ENCODE data around the gene LY6G5B.
A peak's percentile ranks its signal among the peaks of the same experiment; 100 is the strongest.

The LY6G5B gene

DNA sequence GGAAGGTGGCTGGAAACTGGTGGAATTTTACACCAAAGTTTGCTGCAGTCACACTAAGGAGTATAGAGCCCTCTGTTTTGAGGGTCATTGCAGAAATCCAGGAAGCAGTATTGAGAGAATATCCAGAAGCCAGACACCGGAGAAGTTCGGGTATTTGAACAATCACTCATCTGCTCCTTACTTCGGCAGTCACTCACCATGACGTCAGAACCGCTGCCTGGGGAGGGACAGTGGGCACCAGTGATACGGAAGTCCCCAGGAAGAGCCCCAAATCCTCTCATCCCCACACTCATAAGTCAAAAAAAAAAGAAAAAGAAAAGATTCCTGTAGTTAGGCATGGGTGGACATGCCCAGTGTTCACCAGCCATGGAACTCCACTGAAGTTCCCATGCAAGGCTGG is 7.1 kb downstream of the LY6G5B start:
- H3K4me3 ChIP-seq (ENCODE audit: low read length): no peak overlapping the region
- H3K27ac ChIP-seq (ENCODE audit: low read depth, low read length): no peak overlapping the region
- H3K9ac ChIP-seq (ENCODE audit: low read length): no peak overlapping the region
- H3K4me1 ChIP-seq (ENCODE audit: control insufficient read depth, insufficient read depth, low read length): peaks cover 8% of the 10 kb centered on the region
- peaks cover 7% of the 10 kb centered on the region for H3K36me3 ChIP-seq (ENCODE audit: control insufficient read depth, insufficient read depth, low read length)
- no peaks in the 10 kb centered on the region for H3K27me3 ChIP-seq (ENCODE audit: control insufficient read depth, insufficient read depth, low read length)

DNA sequence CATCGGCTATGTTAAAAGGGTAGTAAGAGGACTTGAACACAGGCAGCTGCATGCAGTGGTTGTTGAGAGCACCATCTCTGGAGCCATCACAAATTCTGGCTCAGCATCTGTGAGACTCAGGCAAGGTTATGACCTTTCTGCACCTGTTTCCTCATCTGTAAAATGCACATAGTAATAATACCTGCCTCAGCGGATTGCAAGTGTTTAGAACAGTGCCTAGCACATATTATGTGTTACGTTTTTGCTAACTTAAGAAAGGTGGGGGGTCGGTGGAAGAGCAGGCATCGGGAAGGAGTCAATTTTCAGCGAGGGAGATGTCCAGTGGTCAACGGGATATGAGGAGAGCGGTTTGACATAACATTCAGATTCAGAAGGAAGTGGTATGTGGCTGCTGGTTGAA is 8.2 kb downstream of the LY6G5B start:
- Histone ChIP-seq H3K4me3 (ENCODE audit: low read length) (no peak overlapping the region), H3K4me1 (ENCODE audit: control insufficient read depth, insufficient read depth, low read length) (peaks cover 8% of the 10 kb centered on the region), H3K9ac (ENCODE audit: low read length) (no peak overlapping the region), H3K36me3 (ENCODE audit: control insufficient read depth, insufficient read depth, low read length) (peaks cover 3% of the 10 kb centered on the region), H3K27me3 (ENCODE audit: control insufficient read depth, insufficient read depth, low read length) (no peaks in the 10 kb centered on the region), H3K27ac (ENCODE audit: low read depth, low read length) (no peak overlapping the region)

DNA sequence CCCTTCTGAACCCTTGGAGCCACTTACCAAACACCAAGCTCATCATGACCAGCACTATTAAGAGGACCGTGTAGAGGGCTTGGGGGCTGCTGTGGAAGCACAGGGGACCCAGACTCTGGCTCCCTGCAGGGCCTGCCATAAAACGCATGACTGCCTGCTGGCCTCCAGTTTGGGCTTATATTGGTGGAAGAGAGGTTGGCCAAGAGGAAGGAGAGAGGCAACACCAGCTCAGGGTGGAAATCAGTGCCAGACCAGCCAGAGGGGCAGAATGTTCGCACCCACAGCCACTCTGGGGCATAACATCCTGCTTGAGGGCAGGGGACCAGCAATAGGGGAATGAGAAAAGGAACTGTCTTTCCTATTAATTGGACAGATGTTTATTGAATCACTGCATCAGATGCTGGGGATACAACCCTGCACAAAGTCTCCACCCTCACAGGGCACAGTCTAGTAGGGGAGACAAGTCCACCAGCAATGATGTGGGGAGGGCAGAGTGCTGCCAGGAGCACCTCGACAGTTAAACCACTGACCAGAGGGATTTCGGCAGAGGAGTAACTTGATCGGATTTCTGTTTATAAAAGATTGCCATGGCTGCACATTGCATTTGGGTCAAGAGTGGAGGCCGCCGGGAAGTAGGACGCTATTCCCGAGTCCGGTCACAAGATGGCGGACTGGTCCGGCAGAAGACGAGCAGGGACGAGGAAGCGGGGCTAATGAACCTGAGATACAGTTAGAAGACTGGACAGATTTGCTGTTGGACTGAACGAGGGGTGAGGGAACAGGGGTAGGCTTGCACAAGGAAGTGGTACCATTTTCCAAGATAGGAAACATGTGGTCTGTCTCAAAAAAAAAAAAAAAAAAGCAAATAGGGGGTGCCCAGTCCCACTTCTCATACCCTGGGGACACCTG is 10.7 kb downstream of the LY6G5B start, which contains the start of gene LY6G5C:
Gene LY6G5C (minus strand): TSS at position 842 of the 909 bp plus-strand sequence. CDS start 694 bp downstream, at position 148.
- Histone ChIP-seq H3K27ac (ENCODE audit: low read depth, low read length) (peak within 1 kb of the TSS; percentile 50), H3K4me3 (ENCODE audit: low read length) (peak within 1 kb of the TSS; percentile 75), H3K9ac (ENCODE audit: low read length) (peak within 1 kb of the TSS; percentile 84), H3K27me3 (ENCODE audit: control insufficient read depth, insufficient read depth, low read length) (no peaks in the 10 kb centered on the region), H3K4me1 (ENCODE audit: control insufficient read depth, insufficient read depth, low read length) (peaks cover 8% of the 10 kb centered on the region), H3K36me3 (ENCODE audit: control insufficient read depth, insufficient read depth, low read length) (no peaks in the 10 kb centered on the region)

DNA sequence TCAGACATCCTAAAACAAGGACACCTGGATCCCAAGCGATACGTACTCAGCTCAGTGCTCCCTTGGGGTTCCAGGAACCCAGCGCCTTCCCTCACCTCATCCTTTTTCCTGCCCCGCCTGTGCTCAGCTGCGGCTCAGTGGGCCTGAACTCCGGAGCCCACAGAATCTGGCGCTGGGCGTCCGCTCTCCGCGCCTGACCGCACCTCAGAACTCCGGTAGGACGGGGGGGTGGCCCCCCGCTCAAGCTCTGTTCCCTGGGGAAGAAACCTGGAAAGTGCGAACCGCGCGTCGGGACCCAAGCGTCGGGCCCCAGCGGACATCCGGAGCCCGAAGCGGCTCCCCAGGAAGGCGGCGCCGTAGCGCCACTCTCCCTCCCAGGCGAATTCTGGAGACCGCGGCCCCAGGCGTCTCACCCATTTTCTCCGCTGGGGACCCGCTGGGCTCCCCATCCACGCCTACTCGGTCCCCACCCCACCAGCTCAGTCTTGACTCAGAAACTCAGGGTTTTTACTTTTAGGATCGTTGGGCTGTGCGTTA is 11.4 kb downstream of the LY6G5B start:
- Histone ChIP-seq H3K27ac (ENCODE audit: low read depth, low read length) (peak overlapping the region; percentile 50), H3K4me1 (ENCODE audit: control insufficient read depth, insufficient read depth, low read length) (peaks cover 8% of the 10 kb centered on the region), H3K9ac (ENCODE audit: low read length) (peak overlapping the region; percentile 84), H3K4me3 (ENCODE audit: low read length) (peak overlapping the region; percentile 75), H3K27me3 (ENCODE audit: control insufficient read depth, insufficient read depth, low read length) (no peaks in the 10 kb centered on the region), H3K36me3 (ENCODE audit: control insufficient read depth, insufficient read depth, low read length) (peaks cover 4% of the 10 kb centered on the region)

DNA sequence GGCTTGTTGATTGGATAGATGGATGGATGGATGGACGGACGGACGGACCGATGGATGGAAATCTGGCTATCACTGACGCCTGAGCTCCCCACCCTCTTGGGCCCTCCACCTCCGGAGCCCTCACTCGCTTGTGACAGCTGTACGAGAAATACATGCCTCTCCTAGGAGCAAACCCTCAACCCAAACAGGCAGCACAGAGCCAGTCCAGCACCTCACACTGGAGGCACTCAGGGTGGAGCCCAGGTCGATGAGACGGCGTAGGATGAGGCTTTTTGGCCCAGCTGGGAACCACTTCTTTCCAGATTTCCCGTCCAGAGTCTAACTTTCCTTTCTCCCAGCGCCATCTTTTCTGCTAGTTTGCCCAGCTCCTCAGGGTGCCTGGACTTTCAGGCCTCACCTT is 13.8 kb downstream of the LY6G5B start:
- Histone ChIP-seq H3K36me3 (ENCODE audit: control insufficient read depth, insufficient read depth, low read length) (peaks cover 24% of the 10 kb centered on the region), H3K4me1 (ENCODE audit: control insufficient read depth, insufficient read depth, low read length) (peaks cover 8% of the 10 kb centered on the region), H3K27me3 (ENCODE audit: control insufficient read depth, insufficient read depth, low read length) (no peaks in the 10 kb centered on the region), H3K4me3 (ENCODE audit: low read length) (peak overlapping the region; percentile 52), H3K27ac (ENCODE audit: low read depth, low read length) (no peak overlapping the region), H3K9ac (ENCODE audit: low read length) (no peak overlapping the region)

DNA sequence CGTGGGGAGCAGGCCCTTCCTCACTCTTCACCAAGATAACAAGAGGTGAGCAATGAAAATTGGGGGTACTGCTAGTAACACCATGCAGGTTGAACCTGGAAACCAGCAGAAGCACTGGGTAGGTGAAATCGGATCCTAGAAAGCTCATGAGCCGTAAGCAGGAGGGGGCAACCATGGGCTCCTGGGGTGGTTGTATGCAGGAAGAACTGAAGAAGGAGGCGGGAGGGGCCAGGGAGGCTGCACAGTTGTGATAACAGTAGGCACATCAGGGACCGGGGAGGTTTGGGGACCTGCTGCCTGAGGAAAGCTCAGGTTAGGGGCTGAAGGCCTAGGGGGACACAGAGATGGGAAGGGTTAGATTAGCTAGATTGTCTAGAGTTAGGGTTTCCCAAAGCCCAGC is 16.7 kb downstream of the LY6G5B start:
- Histone ChIP-seq H3K9ac (ENCODE audit: low read length) (no peak overlapping the region), H3K4me3 (ENCODE audit: low read length) (no peak overlapping the region), H3K27ac (ENCODE audit: low read depth, low read length) (no peak overlapping the region), H3K4me1 (ENCODE audit: control insufficient read depth, insufficient read depth, low read length) (no peaks in the 10 kb centered on the region), H3K27me3 (ENCODE audit: control insufficient read depth, insufficient read depth, low read length) (no peaks in the 10 kb centered on the region), H3K36me3 (ENCODE audit: control insufficient read depth, insufficient read depth, low read length) (peaks cover 37% of the 10 kb centered on the region)

DNA sequence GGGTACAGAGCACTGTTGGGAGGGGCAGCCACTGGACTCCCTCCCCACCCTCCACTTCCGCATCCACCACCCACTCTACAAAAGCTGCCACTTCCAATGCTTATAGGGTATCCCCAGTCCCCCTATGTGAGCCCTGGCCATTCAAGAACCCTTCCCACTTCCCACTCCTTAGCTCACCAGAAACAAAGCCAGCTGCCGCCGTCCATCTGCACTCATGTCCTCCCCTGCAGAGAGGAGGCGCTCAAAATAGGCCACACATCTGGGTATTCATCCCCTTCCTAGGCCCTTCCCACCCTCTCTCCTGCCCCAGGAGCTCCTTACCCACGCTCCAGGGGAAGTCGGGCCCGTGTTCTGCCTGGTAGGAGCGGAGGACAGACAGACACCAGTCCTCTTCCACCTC is 17.5 kb downstream of the LY6G5B start:
- H3K4me1 ChIP-seq (ENCODE audit: control insufficient read depth, insufficient read depth, low read length): no peaks in the 10 kb centered on the region
- no peak overlapping the region for H3K4me3 ChIP-seq (ENCODE audit: low read length)
- H3K27me3 ChIP-seq (ENCODE audit: control insufficient read depth, insufficient read depth, low read length): no peaks in the 10 kb centered on the region
- H3K36me3 ChIP-seq (ENCODE audit: control insufficient read depth, insufficient read depth, low read length): peaks cover 41% of the 10 kb centered on the region
- H3K9ac ChIP-seq (ENCODE audit: low read length): no peak overlapping the region
- H3K27ac ChIP-seq (ENCODE audit: low read depth, low read length): no peak overlapping the region

DNA sequence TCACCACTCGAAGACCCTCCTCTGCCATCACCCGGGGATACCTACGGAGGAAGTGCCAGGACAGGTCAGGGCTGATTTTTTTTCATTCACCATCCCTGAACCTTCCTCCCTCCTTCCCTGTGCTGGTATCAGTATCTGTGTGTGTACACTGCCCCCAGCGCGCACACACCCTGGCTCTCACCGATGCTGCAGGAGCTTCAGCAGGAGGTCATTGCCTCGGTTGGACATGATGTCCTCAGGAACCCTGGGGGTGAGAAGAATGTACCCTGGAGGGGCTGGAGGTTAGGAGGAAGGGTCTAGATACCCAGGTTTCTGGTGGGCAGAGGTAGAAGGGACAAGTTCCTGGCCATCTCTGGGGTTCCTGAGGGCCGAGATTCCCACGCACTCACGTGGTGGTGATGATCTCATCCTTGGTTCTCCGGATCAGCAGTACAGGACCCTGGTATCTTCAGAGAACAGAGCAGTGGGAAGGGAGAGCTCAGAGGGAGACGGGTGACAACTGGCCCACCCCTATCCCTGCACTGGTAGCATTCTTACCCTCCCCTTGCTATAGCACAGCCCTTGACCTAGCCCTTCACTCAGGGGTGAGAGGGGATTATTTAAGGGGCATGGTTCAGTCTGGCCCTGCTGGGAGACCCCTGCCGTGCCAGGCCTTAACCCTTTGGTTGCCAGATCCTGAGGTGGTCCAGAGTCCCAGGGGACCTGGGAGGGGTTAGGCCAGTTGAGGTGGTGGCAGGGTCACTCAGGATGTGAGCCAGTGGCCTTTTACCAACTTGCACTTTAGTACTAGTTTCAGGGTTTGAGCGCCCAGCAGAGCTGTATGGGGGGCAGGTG is 18.3 kb downstream of the LY6G5B start:
- Histone ChIP-seq H3K36me3 (ENCODE audit: control insufficient read depth, insufficient read depth, low read length) (peaks cover 43% of the 10 kb centered on the region), H3K9ac (ENCODE audit: low read length) (no peak overlapping the region), H3K27ac (ENCODE audit: low read depth, low read length) (no peak overlapping the region), H3K4me1 (ENCODE audit: control insufficient read depth, insufficient read depth, low read length) (no peaks in the 10 kb centered on the region), H3K27me3 (ENCODE audit: control insufficient read depth, insufficient read depth, low read length) (no peaks in the 10 kb centered on the region), H3K4me3 (ENCODE audit: low read length) (no peak overlapping the region)

DNA sequence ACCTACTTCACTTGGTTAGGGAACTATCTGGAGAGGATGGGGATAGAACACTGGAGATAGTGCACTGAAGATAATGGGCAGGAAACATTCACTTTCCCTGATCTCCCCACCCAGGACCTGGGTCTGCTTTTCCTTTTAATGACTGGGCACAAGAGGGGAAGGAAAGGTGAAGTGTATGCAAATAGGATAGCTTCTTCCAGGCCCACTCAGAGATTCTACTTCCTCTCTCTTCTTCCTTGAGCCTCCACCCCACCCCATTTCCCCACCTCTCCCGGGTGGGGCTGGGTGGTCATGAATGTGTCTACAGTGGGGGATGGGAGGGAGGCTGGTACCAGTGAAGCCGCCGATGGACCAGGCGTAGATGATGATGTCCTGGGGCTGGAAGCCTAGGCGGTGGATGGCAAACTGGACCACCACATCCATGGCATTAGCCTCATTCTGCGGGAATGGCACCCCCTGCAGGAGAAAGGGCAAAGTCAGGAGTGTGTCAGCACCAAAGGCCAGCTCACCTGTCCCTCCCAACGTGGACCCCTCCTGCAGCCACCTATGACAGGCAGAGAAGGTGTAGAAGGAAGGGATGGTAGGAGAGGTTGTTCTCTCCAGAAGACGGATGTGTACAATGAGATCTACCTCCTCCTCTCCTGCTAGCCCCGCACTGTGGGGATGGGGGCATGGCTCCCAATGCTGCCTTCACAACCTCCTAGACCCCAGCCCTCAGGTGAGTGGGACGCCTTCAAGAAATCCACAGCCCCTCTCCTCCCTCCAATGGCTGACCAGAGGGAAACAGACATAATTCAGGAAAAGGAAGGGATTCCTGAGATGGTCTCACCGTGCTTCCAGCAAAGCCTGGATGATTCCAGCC is 19.7 kb downstream of the LY6G5B start:
- H3K4me1 ChIP-seq (ENCODE audit: control insufficient read depth, insufficient read depth, low read length): no peaks in the 10 kb centered on the region
- H3K36me3 ChIP-seq (ENCODE audit: control insufficient read depth, insufficient read depth, low read length): peaks cover 53% of the 10 kb centered on the region
- no peak overlapping the region for H3K27ac ChIP-seq (ENCODE audit: low read depth, low read length)
- no peak overlapping the region for H3K4me3 ChIP-seq (ENCODE audit: low read length)
- H3K9ac ChIP-seq (ENCODE audit: low read length): no peak overlapping the region
- no peaks in the 10 kb centered on the region for H3K27me3 ChIP-seq (ENCODE audit: control insufficient read depth, insufficient read depth, low read length)

DNA sequence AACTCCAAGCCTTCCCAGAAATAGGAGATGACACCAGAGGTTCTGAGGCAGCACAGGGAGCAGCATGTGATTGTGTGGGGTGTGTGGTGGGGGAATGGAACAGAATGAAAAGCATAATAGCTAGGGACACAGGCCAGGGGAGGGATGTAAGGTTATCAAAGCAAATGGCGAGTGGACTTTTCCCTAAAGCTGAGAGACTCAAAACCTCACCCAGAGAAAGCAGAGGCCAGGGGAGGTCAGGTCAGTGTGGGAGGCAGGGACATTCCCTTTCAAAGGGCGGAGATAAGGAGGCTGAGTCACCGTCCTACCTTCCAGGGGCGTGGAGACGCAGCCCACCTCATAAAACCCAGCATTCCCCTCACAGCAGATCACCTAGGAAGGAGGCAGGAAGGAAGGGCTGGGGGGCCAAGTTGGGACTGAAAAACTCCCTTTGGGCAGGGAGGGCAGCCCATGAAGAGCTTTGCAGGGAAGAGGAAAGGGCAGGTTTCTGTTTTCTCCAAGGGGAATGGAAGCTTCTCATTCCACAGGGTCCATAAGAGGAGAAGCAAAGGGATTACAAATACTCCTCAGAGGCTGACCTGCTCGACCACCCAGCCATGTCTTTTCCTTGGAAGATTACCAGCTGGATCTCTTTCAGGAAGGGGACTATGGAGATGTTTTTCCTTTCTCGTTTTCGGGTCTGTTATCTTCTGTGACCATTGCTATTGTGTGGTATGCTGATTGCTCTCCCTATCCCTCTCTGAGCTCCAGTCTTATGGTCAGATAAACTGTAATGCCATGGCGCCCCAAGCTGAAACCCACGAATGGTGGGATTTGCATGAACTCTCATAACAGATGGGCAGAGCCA is 20.7 kb downstream of the LY6G5B start:
- Histone ChIP-seq H3K36me3 (ENCODE audit: control insufficient read depth, insufficient read depth, low read length) (peaks cover 59% of the 10 kb centered on the region), H3K27ac (ENCODE audit: low read depth, low read length) (no peak overlapping the region), H3K4me1 (ENCODE audit: control insufficient read depth, insufficient read depth, low read length) (no peaks in the 10 kb centered on the region), H3K27me3 (ENCODE audit: control insufficient read depth, insufficient read depth, low read length) (no peaks in the 10 kb centered on the region), H3K4me3 (ENCODE audit: low read length) (no peak overlapping the region), H3K9ac (ENCODE audit: low read length) (no peak overlapping the region)

DNA sequence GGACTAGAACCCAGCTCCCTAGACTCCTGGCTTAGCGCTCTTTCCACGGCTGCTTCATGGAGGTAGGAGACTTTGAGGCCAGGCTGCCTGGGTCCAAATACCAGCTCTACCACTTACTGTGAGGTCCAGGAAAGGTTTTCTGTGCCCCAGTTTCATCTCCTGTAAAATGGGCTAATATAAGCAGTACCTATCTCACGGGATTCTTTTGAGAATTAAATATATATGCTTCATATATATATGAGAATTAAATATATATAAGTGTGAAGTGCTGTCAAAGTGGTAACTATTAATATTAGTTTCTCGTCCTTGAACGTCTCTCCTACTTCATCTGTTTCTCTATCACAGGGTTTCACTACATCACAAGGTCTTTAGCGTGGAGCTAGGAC is 21.3 kb downstream of the LY6G5B start:
- Histone ChIP-seq H3K27ac (ENCODE audit: low read depth, low read length) (no peak overlapping the region), H3K27me3 (ENCODE audit: control insufficient read depth, insufficient read depth, low read length) (no peaks in the 10 kb centered on the region), H3K4me1 (ENCODE audit: control insufficient read depth, insufficient read depth, low read length) (no peaks in the 10 kb centered on the region), H3K9ac (ENCODE audit: low read length) (no peak overlapping the region), H3K36me3 (ENCODE audit: control insufficient read depth, insufficient read depth, low read length) (peaks cover 56% of the 10 kb centered on the region), H3K4me3 (ENCODE audit: low read length) (no peak overlapping the region)
